Fibroblast of peridontal ligament (primary cell): ENCODE measurements around the gene CD1C.
"Not testable (repeated sequence)": the region's sequence is repeated elsewhere in the genome, so short reads cannot be mapped to it uniquely, and the experiment has no call there.

Experiments
- DNase-seq: peaks from one replicate; pipeline ENCODE4 v3.0.0-alpha.2; 2010; ENCODE audit errors: extremely low read depth

The CD1C gene

GRCh38 chr1:158289811-158290210, at the start of gene CD1C:
Gene CD1C, plus strand, starts transcription at chr1:158289923. Its CDS starts 142 bp downstream, at chr1:158290065.
- DNase-seq, result no peak

GRCh38 chr1:158246650-158247049, 43.1 kb upstream of the CD1C start:
- DNase-seq, result no peak

GRCh38 chr1:158248118-158248517, 41.6 kb upstream of the CD1C start:
- DNase-seq, result no peak

- no peak for DNase-seq
Observed at GRCh38 chr1:158248771-158249170, 41.0 kb upstream of the CD1C start.

- DNase-seq, result no peak
Observed at GRCh38 chr1:158249646-158250045, 40.1 kb upstream of the CD1C start.

GRCh38 chr1:158251163-158251562, 38.6 kb upstream of the CD1C start:
- DNase-seq, result no peak

GRCh38 chr1:158255656-158256055, 34.1 kb upstream of the CD1C start:
- DNase-seq, result no peak

DNA sequence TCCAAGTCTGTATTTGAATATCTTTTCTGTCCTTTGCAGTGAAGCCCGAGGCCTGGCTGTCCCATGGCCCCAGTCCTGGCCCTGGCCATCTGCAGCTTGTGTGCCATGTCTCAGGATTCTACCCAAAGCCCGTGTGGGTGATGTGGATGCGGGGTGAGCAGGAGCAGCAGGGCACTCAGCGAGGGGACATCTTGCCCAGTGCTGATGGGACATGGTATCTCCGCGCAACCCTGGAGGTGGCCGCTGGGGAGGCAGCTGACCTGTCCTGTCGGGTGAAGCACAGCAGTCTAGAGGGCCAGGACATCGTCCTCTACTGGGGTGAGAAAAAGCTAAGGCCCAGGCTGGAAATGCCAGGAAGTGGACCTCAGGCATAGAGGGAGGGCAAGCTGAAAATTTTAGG, 33.0 kb upstream of the CD1C start:
- not testable (repeated sequence) for DNase-seq

DNA sequence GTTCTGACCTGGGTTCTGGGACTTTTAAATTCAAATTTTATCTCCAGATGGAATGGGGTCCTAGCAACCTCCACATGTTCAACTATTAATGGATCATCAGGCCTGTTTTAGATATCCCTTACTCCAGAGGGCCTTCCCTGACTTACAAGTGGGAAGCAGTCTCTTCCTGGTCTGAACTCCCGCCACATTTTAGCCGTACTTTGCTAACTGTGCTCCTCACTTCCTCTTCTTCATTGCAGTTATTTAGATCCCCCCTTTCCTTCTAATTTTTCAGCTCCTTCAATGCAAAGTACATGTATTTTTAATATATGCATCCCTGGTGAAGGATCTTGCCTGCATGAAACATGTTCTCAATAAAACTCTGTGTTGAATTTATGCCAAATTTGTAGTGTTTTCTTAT, 31.8 kb upstream of the CD1C start:
- DNase-seq, result no peak

GRCh38 chr1:158259117-158259516, 30.6 kb upstream of the CD1C start:
- DNase-seq, result no peak

GRCh38 chr1:158272681-158273080, 17.0 kb upstream of the CD1C start:
- DNase-seq, result no peak

DNA sequence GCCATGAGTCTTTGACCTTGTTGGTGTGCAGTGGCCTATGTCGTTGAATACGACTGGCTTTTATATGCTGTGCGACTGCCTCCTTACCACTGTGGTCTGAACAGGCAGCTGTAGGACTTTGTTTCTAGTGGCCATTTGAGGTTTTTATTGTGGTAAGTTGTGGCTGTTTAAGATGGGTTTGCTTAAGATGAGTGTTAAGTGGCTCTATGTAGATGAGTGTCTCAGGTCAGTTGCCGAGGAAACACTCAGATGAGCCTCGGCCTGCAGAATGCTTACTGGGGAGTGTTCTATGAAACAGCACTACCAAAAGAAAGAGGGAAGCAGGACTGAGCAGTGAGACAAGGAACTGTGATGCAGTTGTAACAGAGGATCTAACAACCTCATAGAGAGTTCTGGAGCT, 14.9 kb upstream of the CD1C start:
- no peak for DNase-seq

GRCh38 chr1:158282421-158282820, 7.3 kb upstream of the CD1C start:
- DNase-seq, result not testable (repeated sequence)

- DNase-seq, result no peak
Observed at GRCh38 chr1:158283965-158284364, 5.8 kb upstream of the CD1C start.

DNA sequence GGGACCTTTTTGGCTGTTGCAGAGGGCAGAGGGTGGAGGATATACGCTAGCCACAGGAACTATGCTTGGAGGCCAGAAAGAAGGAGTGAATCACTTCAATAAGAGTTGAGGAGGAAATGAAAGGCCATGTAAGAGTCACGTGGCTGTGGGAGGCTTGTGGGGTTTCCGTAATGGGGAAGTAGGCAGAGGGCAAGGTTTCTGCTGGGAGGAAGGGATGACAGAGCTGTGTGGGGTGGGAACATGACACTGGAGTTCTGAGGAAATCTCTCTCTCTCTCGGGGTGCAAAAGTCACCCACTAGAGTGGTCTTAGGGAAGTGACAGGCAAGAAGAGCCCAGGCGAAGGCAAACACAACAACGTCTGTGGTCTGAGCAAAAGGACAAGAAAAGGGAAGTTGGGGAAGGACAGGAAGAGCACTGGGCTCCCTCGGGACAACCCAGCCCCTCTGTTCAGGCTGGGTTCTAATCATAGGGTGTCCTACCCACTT, 3.9 kb upstream of the CD1C start:
- no peak for DNase-seq

DNA sequence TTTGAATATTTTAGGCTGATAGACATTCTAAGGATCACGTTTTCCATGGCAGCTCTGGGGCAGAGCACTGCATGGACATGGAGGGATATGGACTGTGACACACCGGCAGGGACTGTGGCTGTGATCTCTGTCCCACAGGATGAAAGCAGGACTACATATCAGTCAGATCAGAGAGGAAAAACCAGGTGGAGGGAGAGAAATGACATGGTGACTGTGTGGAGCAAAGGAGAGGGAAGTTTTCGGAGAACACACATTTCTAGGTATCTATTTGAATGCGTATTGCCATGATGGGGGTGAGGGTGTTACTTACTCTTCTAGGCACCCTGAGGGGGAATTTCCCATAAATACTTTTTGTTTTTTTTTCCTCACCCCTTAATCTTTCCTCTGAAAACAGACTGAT, 3.2 kb upstream of the CD1C start:
- no peak for DNase-seq

GRCh38 chr1:158286941-158287346, 2.8 kb upstream of the CD1C start:
- no peak for DNase-seq

DNA sequence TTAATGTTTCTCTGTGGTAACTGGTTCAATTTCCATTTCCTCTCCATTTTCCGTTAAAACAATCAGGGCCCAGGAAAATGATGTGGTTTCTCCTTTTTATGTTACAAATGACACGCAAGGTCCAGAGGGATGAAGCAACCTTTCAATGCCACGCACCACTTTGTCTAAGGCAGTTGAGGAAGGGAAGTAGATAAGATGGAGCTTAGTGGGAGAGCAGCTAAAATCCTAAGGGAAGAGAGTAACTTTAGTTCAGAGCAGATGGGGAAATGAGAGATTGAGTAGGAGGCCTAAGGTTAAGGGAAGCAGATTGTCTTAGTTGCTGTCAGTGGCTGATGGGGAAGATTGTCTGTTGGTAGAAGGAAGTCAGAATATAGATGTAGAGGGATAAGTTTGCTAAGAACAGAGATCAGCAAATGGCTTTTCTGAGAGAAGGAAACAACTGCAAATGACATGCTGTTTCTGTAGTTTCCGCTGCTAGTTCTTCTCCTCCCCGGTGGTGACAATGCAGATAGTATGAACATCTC, 660 bp downstream of the CD1C start:
- no peak for DNase-seq

GRCh38 chr1:158295791-158296190, 6.1 kb downstream of the CD1C start:
- DNase-seq, result no peak

GRCh38 chr1:158310623-158311022, 20.9 kb downstream of the CD1C start:
- DNase-seq, result no peak

GRCh38 chr1:158311066-158311465, 21.3 kb downstream of the CD1C start:
- no peak for DNase-seq

DNA sequence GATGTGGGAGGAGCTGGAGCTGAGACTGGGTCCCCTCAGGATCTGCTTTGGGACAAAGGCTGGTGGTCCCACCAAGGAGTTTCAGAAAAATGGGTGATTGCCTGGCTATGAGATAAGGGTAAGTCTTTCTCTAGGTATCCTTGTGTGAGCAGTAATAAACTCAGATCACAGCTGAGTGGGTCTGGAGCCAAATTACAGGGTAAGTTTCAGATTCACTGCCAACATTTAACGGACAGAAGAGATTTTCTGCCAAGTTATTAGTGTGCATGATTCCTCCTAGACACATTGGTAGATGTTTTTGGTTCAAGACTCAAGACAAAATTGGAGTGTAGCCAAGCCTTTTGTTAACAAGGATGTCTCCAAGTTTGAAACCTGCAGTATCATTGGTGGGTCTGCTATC, 34.1 kb downstream of the CD1C start:
- DNase-seq, result no peak

- DNase-seq, result no peak
Observed at GRCh38 chr1:158324395-158324794, 34.7 kb downstream of the CD1C start.

GRCh38 chr1:158327481-158327880, 37.8 kb downstream of the CD1C start:
- no peak for DNase-seq
